PC-3 (cell line): Measurements from ENCODE around the gene METTL9.

Source experiments
- CTCF ChIP-seq: fragments of 300-600 bp; sonication (generic); conservative IDR thresholded peaks from 2 replicates; pipeline ENCODE4 v1.5.1; 2017; ENCODE audit warnings: antibody characterized with exemption, low read depth, mild to moderate bottlenecking, low read length
- EZH2 ChIP-seq: fragments of 300-600 bp; sonication (generic); IDR thresholded peaks from one replicate; pipeline ENCODE4 v1.6.1; 2017; ENCODE audit warnings: antibody characterized with exemption, mild to moderate bottlenecking, low read length; ENCODE audit not compliant: unreplicated experiment
- EZH2phosphoT487 ChIP-seq: fragments of 300-600 bp; sonication (generic); IDR thresholded peaks from 2 replicates; pipeline ENCODE4 v1.6.1; 2018; ENCODE audit warnings: mild to moderate bottlenecking, antibody characterized with exemption, low read length, borderline replicate concordance

- TF ChIP-seq CTCF (no peak), EZH2 (no peak), EZH2phosphoT487 (no peak)
Observed at GRCh38 chr16:21663889-21664647, 64.7 kb downstream of the METTL9 start, which contains the start of gene OTOA.
